Measurements from ENCODE around the gene NAA50.

DNA sequence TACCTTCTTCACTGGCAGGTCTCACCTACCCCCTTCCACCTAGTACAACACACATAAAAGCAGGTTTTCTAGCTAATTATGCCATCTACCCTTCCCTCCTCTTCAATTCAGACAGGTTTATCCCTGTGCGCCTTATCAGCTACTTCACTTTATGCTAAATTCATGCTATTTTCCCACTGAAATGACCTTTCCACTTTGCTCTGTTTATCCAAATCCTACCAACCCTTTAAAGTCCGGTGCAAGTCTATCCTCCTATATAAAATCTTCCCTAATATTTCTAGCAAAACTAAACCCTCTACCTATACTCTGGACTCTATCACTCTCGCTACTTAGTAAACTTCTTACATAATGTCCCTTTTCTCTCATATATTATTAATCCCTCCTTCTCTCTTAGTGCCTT, 55.6 kb downstream of the NAA50 start:
- TF ChIP-seq ARNTL (CRISPR knock-in tag; IDR thresholded peaks at IDR 0.05) = no peak
- TF ChIP-seq, protein P1, sequence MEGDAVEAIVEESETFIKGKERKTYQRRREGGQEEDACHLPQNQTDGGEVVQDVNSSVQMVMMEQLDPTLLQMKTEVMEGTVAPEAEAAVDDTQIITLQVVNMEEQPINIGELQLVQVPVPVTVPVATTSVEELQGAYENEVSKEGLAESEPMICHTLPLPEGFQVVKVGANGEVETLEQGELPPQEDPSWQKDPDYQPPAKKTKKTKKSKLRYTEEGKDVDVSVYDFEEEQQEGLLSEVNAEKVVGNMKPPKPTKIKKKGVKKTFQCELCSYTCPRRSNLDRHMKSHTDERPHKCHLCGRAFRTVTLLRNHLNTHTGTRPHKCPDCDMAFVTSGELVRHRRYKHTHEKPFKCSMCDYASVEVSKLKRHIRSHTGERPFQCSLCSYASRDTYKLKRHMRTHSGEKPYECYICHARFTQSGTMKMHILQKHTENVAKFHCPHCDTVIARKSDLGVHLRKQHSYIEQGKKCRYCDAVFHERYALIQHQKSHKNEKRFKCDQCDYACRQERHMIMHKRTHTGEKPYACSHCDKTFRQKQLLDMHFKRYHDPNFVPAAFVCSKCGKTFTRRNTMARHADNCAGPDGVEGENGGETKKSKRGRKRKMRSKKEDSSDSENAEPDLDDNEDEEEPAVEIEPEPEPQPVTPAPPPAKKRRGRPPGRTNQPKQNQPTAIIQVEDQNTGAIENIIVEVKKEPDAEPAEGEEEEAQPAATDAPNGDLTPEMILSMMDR (CRISPR knock-in tag; IDR thresholded peaks at IDR 0.05) = no peak
- TF ChIP-seq, protein P2, sequence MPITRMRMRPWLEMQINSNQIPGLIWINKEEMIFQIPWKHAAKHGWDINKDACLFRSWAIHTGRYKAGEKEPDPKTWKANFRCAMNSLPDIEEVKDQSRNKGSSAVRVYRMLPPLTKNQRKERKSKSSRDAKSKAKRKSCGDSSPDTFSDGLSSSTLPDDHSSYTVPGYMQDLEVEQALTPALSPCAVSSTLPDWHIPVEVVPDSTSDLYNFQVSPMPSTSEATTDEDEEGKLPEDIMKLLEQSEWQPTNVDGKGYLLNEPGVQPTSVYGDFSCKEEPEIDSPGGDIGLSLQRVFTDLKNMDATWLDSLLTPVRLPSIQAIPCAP (CRISPR knock-in tag; IDR thresholded peaks at IDR 0.05; ENCODE audit: low read depth) = no peak
- no peak for TF ChIP-seq MYC (CRISPR knock-in tag; IDR thresholded peaks at IDR 0.05; ENCODE audit: borderline replicate concordance)

Data from HepG2 (cell line).